ENCODE results near the gene SCAF1.

The SCAF1 gene

GRCh38 chr19:49646586-49646985 is 4.6 kb downstream of the SCAF1 start:
- no peaks in the 10 kb centered on the region for H4K20me1 ChIP-seq (ENCODE audit: insufficient read depth, low read length)
- no peaks in the 10 kb centered on the region for H3K27me3 ChIP-seq (ENCODE audit: insufficient read depth, low read length)
- peaks cover 18% of the 10 kb centered on the region for H3K4me1 ChIP-seq (ENCODE audit: insufficient read depth, low read length, severe bottlenecking)
- no peaks in the 10 kb centered on the region for H3K9me3 ChIP-seq (ENCODE audit: low read length)
- no peak for TF ChIP-seq CTCF (IDR thresholded peaks at IDR 0.05; ENCODE audit: low read length)
- no peak for TF ChIP-seq EZH2 (IDR thresholded peaks at IDR 0.05; ENCODE audit: borderline replicate concordance, low read length)
- H2AFZ ChIP-seq (ENCODE audit: low read length): no peak overlapping the region
- H3K4me3 ChIP-seq (ENCODE audit: low read depth, low read length, poor library complexity, severe bottlenecking): no peak overlapping the region
- H3K9ac ChIP-seq (ENCODE audit: low read length): no peak overlapping the region
- peaks cover 51% of the 10 kb centered on the region for H3K36me3 ChIP-seq (ENCODE audit: insufficient read depth, low read length)
- H3K79me2 ChIP-seq (ENCODE audit: insufficient read depth, low read length): peaks cover 25% of the 10 kb centered on the region
- no peaks in the 10 kb centered on the region for H3F3A ChIP-seq (ENCODE audit: insufficient read depth, low read length)
- H3K4me2 ChIP-seq (ENCODE audit: low read length): no peak overlapping the region
- H3K9me2 ChIP-seq (ENCODE audit: low read depth, low read length): no peaks in the 10 kb centered on the region
- H3K27ac ChIP-seq (ENCODE audit: low read depth, low read length, poor library complexity, severe bottlenecking): no peak overlapping the region

- Histone ChIP-seq H3K4me2 (ENCODE audit: low read length) (no peak overlapping the region), H3K79me2 (ENCODE audit: insufficient read depth, low read length) (no peaks in the 10 kb centered on the region), H3F3A (ENCODE audit: insufficient read depth, low read length) (no peaks in the 10 kb centered on the region), H3K9me2 (ENCODE audit: low read depth, low read length) (no peaks in the 10 kb centered on the region), H3K9me3 (ENCODE audit: low read length) (no peaks in the 10 kb centered on the region), H3K4me1 (ENCODE audit: insufficient read depth, low read length, severe bottlenecking) (no peaks in the 10 kb centered on the region), H3K27ac (ENCODE audit: low read depth, low read length, poor library complexity, severe bottlenecking) (no peak overlapping the region), H3K36me3 (ENCODE audit: insufficient read depth, low read length) (peaks cover 73% of the 10 kb centered on the region), H3K9ac (ENCODE audit: low read length) (no peak overlapping the region), H4K20me1 (ENCODE audit: insufficient read depth, low read length) (no peaks in the 10 kb centered on the region), H3K4me3 (ENCODE audit: low read depth, low read length, poor library complexity, severe bottlenecking) (no peak overlapping the region), H2AFZ (ENCODE audit: low read length) (no peak overlapping the region), H3K27me3 (ENCODE audit: insufficient read depth, low read length) (no peaks in the 10 kb centered on the region)
- TF ChIP-seq EZH2 (IDR thresholded peaks at IDR 0.05; ENCODE audit: borderline replicate concordance, low read length) (no peak), CTCF (IDR thresholded peaks at IDR 0.05; ENCODE audit: low read length) (no peak)
These were observed 9.2 kb downstream of the SCAF1 start for GRCh38 chr19:49651029-49651819.

- Histone ChIP-seq H3F3A (ENCODE audit: insufficient read depth, low read length) (no peaks in the 10 kb centered on the region), H3K4me2 (ENCODE audit: low read length) (no peak overlapping the region), H4K20me1 (ENCODE audit: insufficient read depth, low read length) (no peaks in the 10 kb centered on the region), H3K79me2 (ENCODE audit: insufficient read depth, low read length) (no peaks in the 10 kb centered on the region), H3K4me1 (ENCODE audit: insufficient read depth, low read length, severe bottlenecking) (no peaks in the 10 kb centered on the region), H3K9me2 (ENCODE audit: low read depth, low read length) (no peaks in the 10 kb centered on the region), H3K27ac (ENCODE audit: low read depth, low read length, poor library complexity, severe bottlenecking) (no peak overlapping the region), H3K36me3 (ENCODE audit: insufficient read depth, low read length) (peaks cover 73% of the 10 kb centered on the region), H3K4me3 (ENCODE audit: low read depth, low read length, poor library complexity, severe bottlenecking) (no peak overlapping the region), H3K27me3 (ENCODE audit: insufficient read depth, low read length) (no peaks in the 10 kb centered on the region), H3K9ac (ENCODE audit: low read length) (no peak overlapping the region), H3K9me3 (ENCODE audit: low read length) (no peaks in the 10 kb centered on the region), H2AFZ (ENCODE audit: low read length) (no peak overlapping the region)
- TF ChIP-seq EZH2 (IDR thresholded peaks at IDR 0.05; ENCODE audit: borderline replicate concordance, low read length) (no peak), CTCF (IDR thresholded peaks at IDR 0.05; ENCODE audit: low read length) (no peak)
These were observed 10.0 kb downstream of the SCAF1 start for GRCh38 chr19:49651820-49652550.
